ENCODE measurements around the gene HMCN2. TPM values are rescaled to one million over a fixed set of nuclear protein-coding genes. Genes with fewer than 3 reads are reported as not detected.
A peak's percentile ranks its signal among the peaks of the same experiment; 100 is the strongest.

HMCN2 gene
- total RNA-seq, 1 donor from 2014 or later = 5.8 TPM

GRCh38 chr9:130237076-130237475 lies 28.5 kb upstream of the HMCN2 start:
- Mint-ChIP-seq H3K36me3 (peaks cover 15% of the 10 kb centered on the region), H3K4me3 (no peak overlapping the region), H3K9me3 (no peaks in the 10 kb centered on the region), H3K4me1 (peaks cover 8% of the 10 kb centered on the region), H3K27me3 (ENCODE audit: low read depth) (no peaks in the 10 kb centered on the region), H3K27ac (no peak overlapping the region)
- no peak for TF ChIP-seq CTCF (IDR thresholded peaks at IDR 0.05; ENCODE audit: unreplicated experiment)
- DNase-seq (ENCODE audit: low spot score in 2 of 2, unreplicated experiment in 2 of 2) = no peak

DNA sequence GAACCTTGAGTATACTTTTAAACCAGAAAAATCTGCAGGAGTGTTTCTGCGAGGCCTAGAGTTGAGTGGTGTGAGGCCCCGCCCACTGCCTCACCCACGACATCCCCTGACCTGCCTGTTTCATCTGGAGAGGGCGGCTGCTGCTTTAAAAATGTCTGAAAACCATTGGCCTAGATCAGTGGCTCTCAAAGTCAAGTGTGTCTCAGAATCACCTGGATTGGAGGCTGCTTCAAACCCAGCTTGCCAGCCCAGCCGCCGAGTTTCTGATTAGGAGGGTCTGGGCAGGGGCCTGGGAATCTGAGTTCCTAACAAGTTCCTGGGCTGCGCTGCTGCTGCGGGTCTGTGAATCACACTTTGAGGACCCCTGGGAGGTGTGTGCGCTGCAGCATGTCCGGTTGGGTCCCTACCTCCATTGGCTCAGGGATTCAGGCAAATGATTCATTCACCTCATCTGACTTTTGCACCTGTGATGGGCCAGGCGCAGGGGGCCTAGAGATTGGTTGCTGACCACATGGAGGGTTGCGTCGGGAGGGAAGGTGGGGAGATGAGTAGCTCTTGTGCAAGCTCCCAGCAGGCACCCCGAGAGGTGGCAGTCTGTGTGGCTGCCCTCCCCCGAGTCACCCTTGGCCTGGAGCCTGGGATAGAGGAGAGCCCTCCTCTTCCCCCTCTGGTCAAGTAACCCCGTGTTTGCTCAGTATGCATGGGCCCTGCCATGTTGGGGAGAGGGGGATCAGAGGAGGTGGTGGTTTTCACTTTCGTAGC lies 27.6 kb upstream of the HMCN2 start:
- H3K27ac Mint-ChIP-seq = no peak overlapping the region
- no peak for DNase-seq (ENCODE audit: low spot score in 2 of 2, unreplicated experiment in 2 of 2)
- TF ChIP-seq CTCF (IDR thresholded peaks at IDR 0.05; ENCODE audit: unreplicated experiment) = no peak

GRCh38 chr9:130239363-130239695 lies 26.2 kb upstream of the HMCN2 start:
- H3K4me1 Mint-ChIP-seq = peaks cover 15% of the 10 kb centered on the region
- no peak for DNase-seq (ENCODE audit: low spot score in 2 of 2, unreplicated experiment in 2 of 2)
- H3K27ac Mint-ChIP-seq = no peak overlapping the region
- no peak overlapping the region for H3K4me3 Mint-ChIP-seq
- H3K36me3 Mint-ChIP-seq = peaks cover 3% of the 10 kb centered on the region
- TF ChIP-seq CTCF (IDR thresholded peaks at IDR 0.05; ENCODE audit: unreplicated experiment) = no peak
- H3K27me3 Mint-ChIP-seq (ENCODE audit: low read depth) = no peaks in the 10 kb centered on the region
- no peaks in the 10 kb centered on the region for H3K9me3 Mint-ChIP-seq

More for the DNA sequence above, 27.6 kb upstream of the HMCN2 start:
- Mint-ChIP-seq H3K36me3 (peaks cover 10% of the 10 kb centered on the region), H3K4me1 (peaks cover 11% of the 10 kb centered on the region), H3K27me3 (ENCODE audit: low read depth) (no peaks in the 10 kb centered on the region), H3K9me3 (no peaks in the 10 kb centered on the region), H3K4me3 (no peak overlapping the region)

- H3K4me3 Mint-ChIP-seq = no peak overlapping the region
- H3K27ac Mint-ChIP-seq = no peak overlapping the region
Observed at GRCh38 chr9:130239741-130240241, 25.8 kb upstream of the HMCN2 start.

GRCh38 chr9:130240410-130241197 lies 25.0 kb upstream of the HMCN2 start:
- peaks cover 3% of the 10 kb centered on the region for H3K36me3 Mint-ChIP-seq
- no peak overlapping the region for H3K4me3 Mint-ChIP-seq
- peaks cover 15% of the 10 kb centered on the region for H3K4me1 Mint-ChIP-seq
- TF ChIP-seq CTCF (IDR thresholded peaks at IDR 0.05; ENCODE audit: unreplicated experiment) = no peak
- H3K27ac Mint-ChIP-seq = peak overlapping the region; percentile 47
- H3K27me3 Mint-ChIP-seq (ENCODE audit: low read depth) = no peaks in the 10 kb centered on the region
- no peaks in the 10 kb centered on the region for H3K9me3 Mint-ChIP-seq
- peak; percentile 44 to 61 for DNase-seq (ENCODE audit: low spot score in 2 of 2, unreplicated experiment in 2 of 2)

More at GRCh38 chr9:130239741-130240241, 25.8 kb upstream of the HMCN2 start:
- peaks cover 3% of the 10 kb centered on the region for H3K36me3 Mint-ChIP-seq
- peaks cover 15% of the 10 kb centered on the region for H3K4me1 Mint-ChIP-seq
- TF ChIP-seq CTCF (IDR thresholded peaks at IDR 0.05; ENCODE audit: unreplicated experiment) = no peak
- no peaks in the 10 kb centered on the region for H3K9me3 Mint-ChIP-seq
- no peaks in the 10 kb centered on the region for H3K27me3 Mint-ChIP-seq (ENCODE audit: low read depth)
- no peak for DNase-seq (ENCODE audit: low spot score in 2 of 2, unreplicated experiment in 2 of 2)

All from mesothelial cell of epicardium (in vitro differentiated cells).